KMS-11 (cell line): ENCODE data around the gene PPP1R9A.

Experiments
- H2AFZ ChIP-seq: fragments of 200-600 bp; sonication (generic); 2 replicates; pipeline ENCODE4 v1.6.1; 2016; ENCODE audit warnings: antibody characterized with exemption, mixed run types, low read depth
- H3K27ac ChIP-seq: fragments of 200-600 bp; sonication (generic); 2 replicates; pipeline ENCODE4 v1.6.1; 2016; ENCODE audit warnings: mild to moderate bottlenecking, mixed run types
- H3K27me3 ChIP-seq: fragments of 200-600 bp; sonication (generic); 2 replicates; pipeline ENCODE4 v1.6.1; 2017; ENCODE audit warnings: mild to moderate bottlenecking, low read depth, mixed run types, moderate library complexity; ENCODE audit not compliant: insufficient read depth
- H3K36me3 ChIP-seq: fragments of 200-600 bp; sonication (generic); 2 replicates; pipeline ENCODE4 v1.6.1; 2017; ENCODE audit warnings: mild to moderate bottlenecking, mixed run types; ENCODE audit not compliant: insufficient read depth
- H3K4me1 ChIP-seq: fragments of 200-600 bp; sonication (generic); 2 replicates; pipeline ENCODE4 v1.6.1; 2016; ENCODE audit warnings: mild to moderate bottlenecking, low read depth, mixed run types; ENCODE audit not compliant: poor library complexity, severe bottlenecking
- H3K4me2 ChIP-seq: fragments of 200-600 bp; sonication (generic); 2 replicates; pipeline ENCODE4 v1.7.0; 2016; ENCODE audit warnings: mild to moderate bottlenecking, mixed run types
- H3K4me3 ChIP-seq: fragments of 200-600 bp; sonication (generic); IDR thresholded peaks from 2 replicates; pipeline ENCODE4 v1.6.1; 2017; ENCODE audit warnings: low read depth, low read length, mixed read lengths; ENCODE audit not compliant: insufficient read depth
- H3K79me2 ChIP-seq: fragments of 200-600 bp; sonication (generic); 2 replicates; pipeline ENCODE4 v1.6.1; 2016; ENCODE audit warnings: low read depth, mixed run types; ENCODE audit not compliant: insufficient read depth
- H3K9ac ChIP-seq: fragments of 200-600 bp; sonication (generic); 2 replicates; pipeline ENCODE4 v1.6.1; 2016; ENCODE audit warnings: mild to moderate bottlenecking, mixed run types
- H4K20me1 ChIP-seq: fragments of 200-600 bp; sonication (generic); 2 replicates; pipeline ENCODE4 v1.6.1; 2016; ENCODE audit warnings: mild to moderate bottlenecking, mixed run types; ENCODE audit not compliant: insufficient read depth
- TF ChIP-seq, protein P1 (sequence below): fragments of 200-600 bp; sonication (generic); conservative IDR thresholded peaks from 2 replicates; pipeline ENCODE4 v1.6.1; 2017; ENCODE audit warnings: low read depth, mild to moderate bottlenecking, antibody characterized with exemption, low read length, moderate library complexity, mixed read lengths

PPP1R9A gene

DNA sequence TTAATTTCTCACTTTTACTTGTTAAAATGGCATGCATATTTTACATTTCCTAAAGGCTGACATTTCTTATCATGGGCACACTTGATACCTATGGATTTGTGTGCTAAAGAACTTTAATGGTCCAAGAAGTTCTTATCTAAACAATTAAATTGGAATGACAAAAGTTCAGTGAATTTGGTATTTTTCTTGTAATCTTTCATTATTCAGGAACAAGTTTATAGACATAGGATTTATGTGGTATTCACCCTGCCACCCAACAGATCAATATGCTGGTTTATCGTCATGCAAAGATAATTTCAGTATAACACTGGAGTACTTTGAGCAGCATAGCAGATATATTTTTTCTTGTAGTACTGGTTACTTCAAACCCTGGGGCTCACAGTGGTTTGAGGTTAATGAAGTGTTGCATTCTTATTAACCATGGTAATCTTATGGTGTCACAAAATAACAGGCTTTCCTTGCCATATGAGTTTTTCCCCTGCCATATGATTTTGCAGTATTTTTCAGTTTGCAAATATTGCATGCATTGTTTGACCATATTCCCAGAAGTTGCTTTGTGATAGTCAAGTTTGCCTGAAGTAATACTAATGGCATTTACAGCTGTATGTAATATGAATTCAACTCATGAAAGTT lies 148.8 kb downstream of the PPP1R9A start:
- H3K4me2 ChIP-seq: no peak overlapping the region
- no peak overlapping the region for H2AFZ ChIP-seq
- H3K27me3 ChIP-seq: no peaks in the 10 kb centered on the region
- no peak overlapping the region for H3K27ac ChIP-seq
- H3K9ac ChIP-seq: no peak overlapping the region
- H4K20me1 ChIP-seq: no peaks in the 10 kb centered on the region
- H3K79me2 ChIP-seq: no peaks in the 10 kb centered on the region
- H3K4me1 ChIP-seq: no peaks in the 10 kb centered on the region
- TF ChIP-seq, protein P1, sequence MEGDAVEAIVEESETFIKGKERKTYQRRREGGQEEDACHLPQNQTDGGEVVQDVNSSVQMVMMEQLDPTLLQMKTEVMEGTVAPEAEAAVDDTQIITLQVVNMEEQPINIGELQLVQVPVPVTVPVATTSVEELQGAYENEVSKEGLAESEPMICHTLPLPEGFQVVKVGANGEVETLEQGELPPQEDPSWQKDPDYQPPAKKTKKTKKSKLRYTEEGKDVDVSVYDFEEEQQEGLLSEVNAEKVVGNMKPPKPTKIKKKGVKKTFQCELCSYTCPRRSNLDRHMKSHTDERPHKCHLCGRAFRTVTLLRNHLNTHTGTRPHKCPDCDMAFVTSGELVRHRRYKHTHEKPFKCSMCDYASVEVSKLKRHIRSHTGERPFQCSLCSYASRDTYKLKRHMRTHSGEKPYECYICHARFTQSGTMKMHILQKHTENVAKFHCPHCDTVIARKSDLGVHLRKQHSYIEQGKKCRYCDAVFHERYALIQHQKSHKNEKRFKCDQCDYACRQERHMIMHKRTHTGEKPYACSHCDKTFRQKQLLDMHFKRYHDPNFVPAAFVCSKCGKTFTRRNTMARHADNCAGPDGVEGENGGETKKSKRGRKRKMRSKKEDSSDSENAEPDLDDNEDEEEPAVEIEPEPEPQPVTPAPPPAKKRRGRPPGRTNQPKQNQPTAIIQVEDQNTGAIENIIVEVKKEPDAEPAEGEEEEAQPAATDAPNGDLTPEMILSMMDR: no peak
- H3K36me3 ChIP-seq: no peaks in the 10 kb centered on the region
- no peak overlapping the region for H3K4me3 ChIP-seq

DNA sequence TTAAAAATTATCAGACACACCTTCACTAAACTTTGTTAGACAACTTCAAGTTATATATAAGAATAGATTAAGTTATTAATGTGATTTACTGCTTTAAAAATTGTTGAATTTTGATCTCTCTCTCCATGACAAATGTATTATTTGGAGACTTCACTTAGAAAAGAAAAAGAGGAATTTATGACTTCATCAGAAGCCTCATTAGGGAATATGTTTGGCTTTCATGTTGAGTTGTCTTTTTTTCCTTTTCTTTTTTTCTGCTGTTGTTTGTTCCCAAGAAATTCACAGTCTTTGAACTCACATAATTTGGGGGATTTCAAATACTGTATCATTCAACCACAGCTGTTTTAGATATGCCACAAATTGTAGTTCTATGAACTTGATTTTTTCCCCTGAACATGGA lies 149.5 kb downstream of the PPP1R9A start:
- H3K4me3 ChIP-seq: no peak overlapping the region
- no peak overlapping the region for H3K9ac ChIP-seq
- no peaks in the 10 kb centered on the region for H3K27me3 ChIP-seq
- H4K20me1 ChIP-seq: no peaks in the 10 kb centered on the region
- no peaks in the 10 kb centered on the region for H3K79me2 ChIP-seq
- H2AFZ ChIP-seq: no peak overlapping the region
- no peaks in the 10 kb centered on the region for H3K4me1 ChIP-seq
- no peaks in the 10 kb centered on the region for H3K36me3 ChIP-seq
- no peak overlapping the region for H3K27ac ChIP-seq
- TF ChIP-seq, protein P1: no peak
- no peak overlapping the region for H3K4me2 ChIP-seq

DNA sequence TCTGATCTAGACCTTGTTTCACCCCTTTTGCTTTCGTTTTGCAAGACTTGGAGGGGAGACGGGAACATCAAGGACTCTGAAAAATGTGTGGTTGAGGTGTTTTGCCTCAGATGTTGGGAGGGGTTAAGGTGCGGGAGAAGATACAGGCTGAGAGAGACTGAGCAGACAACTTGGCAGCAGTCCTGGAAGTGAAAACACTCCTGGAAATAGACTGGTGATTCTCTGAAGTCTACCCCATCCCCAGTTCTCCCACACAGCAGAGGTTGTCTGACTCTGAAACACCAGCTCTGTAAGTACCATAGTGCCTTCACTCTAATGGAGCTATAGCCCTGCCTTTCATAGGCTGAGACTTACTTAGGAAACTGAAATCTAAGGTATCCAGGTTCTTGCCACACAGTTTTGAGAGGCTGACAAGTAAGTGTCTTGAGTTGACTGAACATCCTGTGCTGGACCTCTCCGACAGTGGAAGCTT lies 152.5 kb downstream of the PPP1R9A start:
- no peak overlapping the region for H2AFZ ChIP-seq
- no peaks in the 10 kb centered on the region for H3K79me2 ChIP-seq
- no peaks in the 10 kb centered on the region for H3K36me3 ChIP-seq
- no peak overlapping the region for H3K4me2 ChIP-seq
- TF ChIP-seq, protein P1: no peak
- no peak overlapping the region for H3K9ac ChIP-seq
- no peaks in the 10 kb centered on the region for H4K20me1 ChIP-seq
- no peak overlapping the region for H3K4me3 ChIP-seq
- no peak overlapping the region for H3K27ac ChIP-seq
- H3K27me3 ChIP-seq: no peaks in the 10 kb centered on the region
- no peaks in the 10 kb centered on the region for H3K4me1 ChIP-seq

DNA sequence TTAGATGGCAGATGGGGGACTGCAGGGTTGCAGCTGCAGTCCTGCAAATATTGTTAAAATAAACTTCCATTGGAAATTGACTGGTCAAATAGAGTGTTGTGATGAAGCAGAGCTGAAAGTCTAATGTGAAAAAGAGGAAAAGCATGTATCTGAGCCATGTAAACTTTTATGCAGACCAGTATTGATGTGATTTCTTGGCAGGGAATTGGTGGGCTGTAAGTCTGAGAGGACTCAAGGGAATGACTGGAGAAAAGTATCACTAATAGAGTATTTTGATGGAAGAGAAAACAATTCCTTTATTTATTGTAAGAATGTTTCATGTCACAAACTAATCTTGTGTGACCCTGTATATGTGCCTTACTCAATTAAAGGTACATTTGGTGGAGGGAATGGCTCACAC lies 155.5 kb downstream of the PPP1R9A start:
- no peak overlapping the region for H3K4me2 ChIP-seq
- no peak overlapping the region for H3K9ac ChIP-seq
- H3K79me2 ChIP-seq: no peaks in the 10 kb centered on the region
- H3K4me3 ChIP-seq: no peak overlapping the region
- no peak overlapping the region for H2AFZ ChIP-seq
- no peaks in the 10 kb centered on the region for H3K27me3 ChIP-seq
- no peaks in the 10 kb centered on the region for H3K4me1 ChIP-seq
- TF ChIP-seq, protein P1: no peak
- no peaks in the 10 kb centered on the region for H4K20me1 ChIP-seq
- H3K36me3 ChIP-seq: no peaks in the 10 kb centered on the region
- no peak overlapping the region for H3K27ac ChIP-seq
